GM12891 (cell line): ENCODE data around the gene SEMA5A.

ENCODE experiments used
- PAX5 ChIP-seq: IDR thresholded peaks from 2 replicates; pipeline ENCODE4 v1.6.1; 2011; ENCODE audit warnings: low read length, moderate library complexity, mild to moderate bottlenecking; ENCODE audit not compliant: insufficient read depth, severe bottlenecking
- POLR2A ChIP-seq: IDR thresholded peaks from 2 replicates; pipeline ENCODE4 v1.6.1; 2011; ENCODE audit warnings: low read depth, low read length, control low read depth
- POLR2AphosphoS5 ChIP-seq: IDR thresholded peaks from 2 replicates; pipeline ENCODE4 v1.6.1; 2011; ENCODE audit warnings: low read depth, low read length, control low read depth
- SPI1 ChIP-seq: IDR thresholded peaks from 2 replicates; pipeline ENCODE4 v1.6.1; 2011; ENCODE audit warnings: low read depth, low read length, control low read depth

DNA sequence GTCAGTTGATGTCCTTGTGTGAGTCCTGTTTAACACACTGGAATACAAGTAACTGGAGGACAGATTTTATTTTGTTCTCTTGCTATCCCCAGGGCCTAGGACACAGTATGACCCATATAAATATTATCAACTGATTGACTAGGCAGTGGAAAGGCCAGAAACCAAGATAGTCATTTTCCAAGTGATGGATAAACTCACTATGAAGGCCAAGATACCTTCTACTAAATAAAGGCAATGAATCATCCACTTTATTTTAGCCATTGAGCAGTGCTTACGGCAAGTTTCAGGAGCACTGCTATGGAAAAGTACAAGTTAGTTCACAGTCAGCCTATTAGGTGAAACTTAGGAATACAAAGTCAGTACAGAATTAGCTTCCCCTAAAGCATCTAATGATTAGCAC is 153.2 kb downstream of the SEMA5A start:
- TF ChIP-seq POLR2A (no peak), POLR2AphosphoS5 (no peak), PAX5 (no peak), SPI1 (no peak)
